HG03439 (cell line): ENCODE measurements around the gene GCM1.

Experiments used
- ATAC-seq: cut with Tn5 transposase; IDR thresholded peaks from one replicate; pipeline ENCODE4 v1.9.1; 2021; ENCODE audit warnings: mild to moderate bottlenecking, moderate library complexity; ENCODE audit not compliant: unreplicated experiment

GCM1 gene

DNA sequence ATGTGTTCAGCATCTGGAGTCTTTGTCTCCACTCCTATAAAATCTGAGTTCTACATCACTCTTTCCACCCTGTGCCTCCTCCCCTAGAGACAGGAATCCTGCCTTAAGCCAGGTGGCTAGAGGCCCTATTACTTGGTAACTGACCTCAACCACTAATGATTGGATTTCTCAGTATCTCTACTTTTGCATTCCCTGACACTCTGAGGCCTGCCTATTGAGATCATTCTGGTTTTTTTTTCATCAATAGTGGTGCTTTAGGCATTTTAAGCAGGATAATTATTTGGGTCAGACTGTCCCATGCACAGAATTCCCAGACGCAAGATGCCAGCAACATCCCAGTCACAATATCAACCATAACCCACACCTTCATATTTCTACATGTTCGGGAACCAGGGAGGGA is 3.9 kb upstream of the GCM1 start:
- no peak for ATAC-seq

DNA sequence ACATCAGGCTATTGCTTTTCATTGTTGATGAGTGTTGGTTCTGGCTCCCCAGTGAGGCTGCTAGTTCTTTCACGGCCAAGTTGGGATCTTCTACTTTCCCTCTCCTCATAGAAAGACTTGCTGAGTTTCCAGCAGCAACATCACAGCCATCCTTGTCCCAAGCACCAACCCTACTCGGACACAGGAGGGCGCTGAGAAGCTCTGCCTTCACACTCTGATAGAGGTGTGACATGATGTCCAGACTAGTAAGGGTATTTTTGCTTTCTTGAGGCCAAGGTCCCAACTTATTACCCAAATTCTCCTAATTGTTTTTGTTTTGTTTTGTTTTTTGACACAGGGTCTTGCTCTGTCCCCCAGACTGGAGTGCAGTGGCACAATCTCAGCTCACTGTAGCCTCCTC is 3.0 kb upstream of the GCM1 start:
- no peak for ATAC-seq

DNA sequence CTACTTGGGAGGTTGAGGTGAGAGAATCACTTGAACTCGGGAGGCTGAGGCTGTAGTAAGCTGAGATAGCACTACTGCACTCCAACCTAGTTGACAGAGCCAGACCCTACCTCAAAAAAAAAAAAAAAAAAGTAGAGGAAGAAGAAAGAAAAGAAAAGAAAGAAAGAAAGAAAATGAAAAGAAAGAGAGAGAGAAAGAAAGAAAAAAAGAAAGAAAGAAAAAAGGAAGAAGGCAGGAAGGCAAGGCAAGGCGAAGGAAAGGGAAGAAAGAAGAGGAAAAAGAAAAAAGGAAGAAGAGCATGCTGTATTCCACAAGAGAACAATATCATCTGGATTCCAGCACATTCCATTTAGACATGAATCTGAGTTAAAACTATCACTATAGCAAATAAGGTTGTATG is 3.8 kb downstream of the GCM1 start:
- no peak for ATAC-seq

DNA sequence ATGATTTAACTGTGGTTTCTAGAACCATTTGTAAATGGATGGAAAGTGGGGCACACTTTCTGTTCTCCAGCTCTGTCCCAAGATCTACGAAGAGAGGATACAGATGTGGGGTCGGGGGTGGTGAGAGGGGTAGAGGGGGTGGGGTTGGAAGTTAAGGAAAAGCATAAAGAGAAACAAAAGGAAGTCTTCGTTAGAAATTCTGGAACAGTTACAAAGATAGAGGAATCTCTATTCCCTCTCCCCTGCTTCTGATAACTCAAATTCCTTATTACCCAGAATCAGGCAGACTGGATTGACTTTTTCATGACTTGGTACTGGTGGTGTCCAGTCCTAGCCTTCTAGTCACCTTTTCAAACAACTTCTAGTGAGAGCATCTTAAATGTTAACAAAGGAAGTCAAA is 4.9 kb downstream of the GCM1 start:
- ATAC-seq, result no peak

DNA sequence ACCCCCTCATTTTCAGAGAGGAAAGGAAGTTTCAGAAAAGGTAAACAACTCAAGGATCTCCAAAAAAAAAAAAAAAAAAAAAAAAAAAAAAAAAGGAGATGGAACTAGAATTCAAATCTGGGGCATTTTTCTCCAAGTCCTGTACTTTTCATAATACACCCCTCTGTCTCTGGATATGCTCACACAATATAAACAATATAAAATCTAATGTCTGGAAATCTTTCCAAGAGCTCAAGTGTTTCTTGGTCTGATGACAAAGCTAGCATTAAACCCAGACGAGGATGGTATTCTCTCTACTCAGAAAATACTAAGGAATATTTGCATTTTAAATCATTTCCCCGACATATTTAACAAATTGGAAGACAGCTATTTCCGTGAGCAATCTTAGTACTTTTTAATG is 5.8 kb downstream of the GCM1 start:
- no peak for ATAC-seq

DNA sequence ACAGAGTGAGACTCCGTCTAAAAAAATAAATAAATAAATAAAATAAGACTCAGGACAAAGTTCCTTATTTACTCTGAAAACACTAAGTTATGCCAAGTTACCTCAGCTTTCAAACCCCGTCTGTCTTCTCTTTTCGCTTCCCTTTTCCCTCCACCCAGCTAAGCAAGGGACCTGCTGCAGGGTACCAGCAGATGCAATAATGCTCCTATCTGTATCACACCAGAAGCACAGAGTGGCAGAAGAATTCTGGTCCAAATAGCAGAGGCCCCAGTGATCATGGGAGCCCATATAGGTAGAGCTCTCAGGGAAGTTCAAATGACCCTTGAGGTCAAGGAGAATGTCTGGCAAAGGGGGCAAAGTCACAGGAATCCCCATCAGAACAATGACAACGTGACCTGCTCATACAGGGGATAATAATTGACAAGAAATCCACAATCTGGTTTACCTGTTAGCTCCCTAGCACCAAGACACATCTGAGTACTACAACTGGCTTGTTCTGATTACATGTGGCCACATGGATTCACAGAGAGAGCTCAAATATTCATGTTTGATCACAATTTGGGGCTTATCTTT is 8.7 kb downstream of the GCM1 start:
- no peak for ATAC-seq

DNA sequence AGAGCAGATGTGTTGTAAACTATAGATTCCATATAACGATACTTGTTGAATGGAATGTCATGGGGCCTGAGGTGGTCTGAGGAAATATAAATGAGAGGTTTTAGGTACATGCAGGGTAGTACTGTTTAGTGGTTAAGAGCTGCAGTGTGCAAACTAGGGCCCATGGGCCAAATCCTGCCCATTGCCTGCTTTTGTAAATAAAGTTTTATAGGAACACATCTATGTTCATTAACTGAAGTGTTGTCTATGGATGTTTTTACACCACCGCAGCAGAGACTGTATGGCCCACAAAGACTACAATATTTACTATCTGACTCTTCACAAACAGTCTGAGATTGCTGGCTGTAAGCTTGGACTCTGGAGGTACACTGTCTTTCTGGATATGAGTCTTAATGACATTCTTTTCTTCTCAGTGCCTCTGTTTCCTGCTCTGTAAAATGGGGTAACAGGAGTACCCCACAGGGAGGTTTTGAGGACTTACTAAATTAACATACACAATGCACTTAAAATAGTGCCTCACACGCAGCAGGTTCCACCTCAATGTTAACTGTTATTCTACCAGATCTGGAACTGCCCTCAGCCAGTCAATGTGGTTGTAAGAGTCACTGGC is 12.5 kb downstream of the GCM1 start:
- no peak for ATAC-seq

DNA sequence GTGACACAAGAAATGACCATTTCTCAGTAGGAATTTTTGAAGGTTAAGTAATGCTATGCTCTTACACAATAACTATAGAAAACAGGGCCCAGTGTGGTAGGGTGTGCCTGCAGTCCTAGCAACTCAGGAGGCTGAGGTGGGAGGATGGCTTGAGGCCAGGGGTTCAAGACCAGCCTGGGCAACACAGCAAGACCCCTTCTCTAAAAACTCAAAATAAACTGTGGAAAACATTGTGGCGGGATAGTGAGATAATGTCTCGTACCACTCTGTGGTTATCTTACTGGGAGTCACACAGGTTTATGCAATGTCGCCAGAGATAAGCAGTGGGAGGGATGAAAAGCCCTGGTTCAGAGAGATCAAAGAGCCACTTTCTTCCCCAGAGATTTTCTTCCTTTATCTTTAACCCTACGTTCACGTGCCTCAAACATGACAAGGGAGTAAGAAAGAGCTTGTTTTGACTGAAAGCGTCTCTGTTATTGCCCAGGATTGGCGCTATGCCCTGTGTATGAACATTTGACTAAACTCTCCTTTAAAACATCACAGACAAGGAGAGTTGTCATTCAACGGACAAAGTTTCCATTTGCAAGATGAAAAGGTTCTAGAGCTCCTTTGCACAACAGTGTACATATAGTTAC is 13.9 kb downstream of the GCM1 start:
- ATAC-seq, result no peak

DNA sequence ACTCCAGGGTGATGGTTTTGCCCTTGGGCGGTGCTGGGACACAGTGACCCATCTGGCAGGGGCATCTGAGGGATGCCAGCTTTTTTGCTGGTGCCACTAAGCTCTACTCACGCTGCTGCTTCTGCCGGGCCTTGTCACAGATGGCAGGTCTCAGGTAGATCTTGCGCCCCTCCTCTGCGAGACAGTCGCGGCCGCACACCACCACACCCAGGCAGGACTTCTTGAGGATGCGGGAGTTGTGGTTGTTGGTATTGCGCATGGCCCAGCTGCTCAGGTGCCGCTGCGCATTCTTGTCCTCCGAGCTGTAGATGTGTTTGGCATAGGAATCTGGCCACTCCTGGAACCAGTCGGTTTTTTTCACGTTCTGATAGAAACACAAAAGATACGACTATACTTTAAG is 14.7 kb downstream of the GCM1 start:
- no peak for ATAC-seq

DNA sequence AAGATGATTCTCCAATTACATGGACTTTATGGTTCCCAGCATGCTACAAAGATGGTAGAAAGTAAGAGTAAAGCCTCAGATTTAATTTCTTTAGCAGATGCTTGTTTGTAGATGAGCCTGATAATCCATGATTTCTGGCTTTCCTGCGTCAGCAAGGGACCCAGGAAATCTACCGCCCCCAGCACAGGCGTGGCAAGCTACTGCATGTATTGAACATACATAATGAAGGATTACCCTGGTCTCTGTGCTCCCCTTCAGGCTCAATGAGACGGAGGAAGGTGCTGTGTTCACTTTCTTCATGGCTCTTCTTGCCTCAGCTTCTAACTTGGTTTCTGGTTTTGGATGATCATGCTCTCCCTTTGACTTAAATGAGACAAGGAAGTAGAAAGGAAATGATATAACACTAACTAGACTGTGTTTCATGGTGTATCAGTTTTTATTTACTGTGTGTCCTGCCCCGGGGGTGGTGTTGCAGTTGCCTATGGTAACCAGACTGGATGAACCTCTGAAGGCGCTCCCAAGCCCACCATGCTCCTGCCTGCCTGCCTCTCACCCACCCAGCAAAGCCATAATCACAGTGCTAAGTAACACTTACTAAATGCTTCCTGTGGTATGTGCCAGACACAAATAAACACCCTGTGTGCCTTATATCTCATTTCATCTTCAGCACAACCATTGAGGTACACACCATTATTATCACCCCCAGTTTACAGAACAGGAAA is 17.9 kb downstream of the GCM1 start:
- no peak for ATAC-seq

DNA sequence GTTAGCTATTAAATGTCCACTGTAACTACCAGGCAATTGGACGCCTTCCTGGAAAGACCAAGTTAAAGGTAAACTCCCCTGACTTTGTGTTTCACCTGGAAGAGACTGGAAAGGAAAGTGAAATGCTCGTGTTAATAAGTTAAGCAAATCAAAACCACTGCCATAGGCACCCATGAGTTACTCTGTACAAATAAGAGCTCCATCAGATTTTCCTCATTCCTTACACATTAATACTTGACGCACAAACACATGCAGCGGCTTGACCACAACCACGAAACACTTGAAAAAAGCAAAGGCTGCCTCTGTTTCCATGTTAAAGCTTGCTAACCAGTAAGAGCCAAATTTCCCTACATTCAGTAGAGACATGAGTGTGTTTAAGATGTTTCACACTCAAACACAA is 19.8 kb downstream of the GCM1 start:
- ATAC-seq, result no peak

DNA sequence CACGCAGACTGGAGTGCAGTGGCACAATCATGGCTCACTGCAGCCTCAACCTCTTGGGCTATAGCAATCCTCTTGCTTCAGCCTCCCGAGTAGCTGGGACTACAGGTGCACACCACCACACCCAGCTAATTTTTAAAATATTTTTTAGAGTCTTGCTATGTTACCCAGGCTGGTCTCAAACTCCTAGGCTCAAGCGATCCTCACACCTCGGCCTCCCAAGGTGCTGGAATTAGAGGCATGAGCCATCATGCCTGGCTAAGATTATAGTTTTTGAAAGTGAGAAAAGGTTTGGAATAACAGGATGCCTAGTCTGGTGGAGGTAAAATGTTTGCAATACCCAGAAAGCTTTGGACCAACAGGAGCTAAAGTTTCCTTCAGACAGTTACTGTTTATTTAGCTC is 23.4 kb downstream of the GCM1 start:
- no peak for ATAC-seq

DNA sequence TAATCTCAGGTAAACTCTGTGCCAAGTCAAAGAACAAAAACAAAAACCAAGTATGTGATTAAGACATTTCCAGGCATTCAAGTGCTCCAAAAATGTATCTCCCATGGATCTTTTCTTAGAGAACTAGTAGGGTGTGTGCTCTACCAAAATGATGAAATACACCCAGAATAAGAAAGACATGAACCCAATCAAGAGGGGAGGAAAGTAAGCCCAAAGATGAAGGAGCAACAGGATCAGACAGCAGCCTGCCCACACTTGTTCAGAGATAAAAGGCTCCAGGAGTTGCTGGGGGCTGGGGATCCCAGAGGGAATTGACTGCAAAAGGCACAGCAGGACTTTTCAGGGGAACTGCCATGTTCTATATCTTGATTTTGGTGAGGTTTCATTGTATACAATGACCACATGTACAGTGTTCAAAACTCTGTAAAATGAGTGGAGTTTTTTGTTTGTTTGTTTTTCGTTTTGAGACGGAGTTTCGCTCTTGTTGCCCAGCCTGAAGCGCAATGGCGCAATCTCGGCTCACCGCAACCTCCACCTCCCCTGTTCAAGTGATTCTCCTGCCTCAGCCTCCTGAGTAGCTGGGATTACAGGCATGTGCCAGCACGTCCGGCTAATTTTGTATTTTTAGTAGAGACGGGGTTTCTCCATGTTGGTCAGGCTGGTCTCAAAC is 24.4 kb downstream of the GCM1 start:
- ATAC-seq, result no peak

DNA sequence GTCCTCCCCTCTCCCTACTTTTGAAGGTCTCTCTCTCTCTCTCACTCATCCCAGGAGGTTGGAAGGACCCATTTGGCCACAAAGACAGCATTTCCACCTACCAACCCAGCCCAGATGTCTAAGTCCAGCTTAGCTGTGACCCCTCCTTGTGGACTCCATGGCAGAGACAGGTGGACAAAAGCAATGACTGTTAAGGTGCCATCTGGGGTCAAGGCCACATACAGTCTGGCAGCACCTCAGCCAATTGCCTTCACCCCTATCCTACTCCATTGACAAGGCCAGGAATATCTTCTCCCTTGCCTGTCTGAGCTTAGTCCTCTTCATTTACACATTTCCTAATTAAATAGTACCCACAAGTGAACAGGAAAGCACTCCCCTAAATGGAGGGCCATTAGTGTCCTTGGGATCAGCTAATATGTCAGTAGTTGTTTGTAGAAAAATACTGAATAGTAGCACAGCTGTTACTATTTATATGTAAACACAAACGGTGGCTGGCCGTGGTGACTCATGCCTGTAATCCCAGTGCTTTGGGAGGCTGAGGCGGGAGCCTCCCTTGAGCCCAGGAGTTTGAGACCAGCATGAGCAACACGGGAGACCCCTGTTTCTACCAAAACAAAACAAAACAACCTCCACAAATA is 28.8 kb downstream of the GCM1 start:
- ATAC-seq, result no peak

DNA sequence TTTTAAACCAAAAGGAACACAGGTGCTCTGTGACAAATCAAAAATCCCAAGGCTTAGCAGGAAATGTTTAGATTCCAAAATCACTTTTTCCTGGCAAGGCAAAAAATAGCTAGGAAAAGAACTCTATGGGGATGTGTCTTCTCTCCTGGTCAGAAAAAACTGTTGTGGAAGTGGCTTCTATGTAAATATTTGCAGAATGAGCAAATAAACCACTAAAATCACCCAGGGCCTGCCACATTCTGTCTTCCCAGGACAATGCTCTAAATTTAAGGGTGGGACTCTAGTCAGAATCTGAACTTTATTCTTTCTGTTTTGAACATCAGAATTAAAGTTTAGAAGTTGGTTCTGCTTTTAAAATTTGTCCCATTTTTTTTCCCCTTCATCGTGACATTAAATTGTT is 29.3 kb downstream of the GCM1 start:
- no peak for ATAC-seq

DNA sequence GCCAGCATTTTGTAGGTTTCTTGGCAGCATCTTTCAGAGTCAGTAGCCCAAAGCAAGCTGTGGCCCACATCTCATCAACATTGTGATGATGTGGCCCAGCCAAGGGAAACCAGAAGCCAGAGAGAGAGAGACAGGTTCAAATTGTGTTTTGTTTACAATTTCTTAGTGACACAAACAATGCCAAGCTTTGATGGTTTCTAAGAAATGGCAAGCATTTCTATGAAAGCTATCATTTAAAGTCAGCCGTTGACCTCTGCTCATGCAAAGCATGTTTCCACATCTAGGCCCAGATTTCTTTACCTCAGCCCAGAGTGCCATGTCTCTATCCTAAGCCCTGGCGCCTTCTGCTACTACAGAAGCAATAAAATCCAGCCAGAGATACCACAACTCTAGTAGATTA is 32.9 kb downstream of the GCM1 start:
- no peak for ATAC-seq

DNA sequence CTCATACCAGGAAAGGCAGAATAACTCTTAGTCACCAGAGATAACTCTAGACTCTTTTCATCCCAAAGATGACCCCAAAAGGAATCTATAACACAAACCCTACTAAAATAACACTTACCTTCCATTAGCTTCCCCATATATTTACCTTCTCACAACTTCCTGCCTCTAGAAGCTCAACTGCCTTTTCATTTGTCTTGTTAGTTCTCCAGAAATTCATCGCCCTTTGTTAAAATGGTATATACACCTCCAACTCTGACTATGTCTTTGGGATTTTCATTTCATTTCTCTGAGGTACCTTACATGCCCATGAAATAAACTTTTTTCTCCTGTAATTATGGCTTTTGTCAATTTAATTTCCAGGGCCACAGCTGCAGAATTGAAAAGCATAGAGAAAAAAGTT is 33.5 kb downstream of the GCM1 start:
- no peak for ATAC-seq

DNA sequence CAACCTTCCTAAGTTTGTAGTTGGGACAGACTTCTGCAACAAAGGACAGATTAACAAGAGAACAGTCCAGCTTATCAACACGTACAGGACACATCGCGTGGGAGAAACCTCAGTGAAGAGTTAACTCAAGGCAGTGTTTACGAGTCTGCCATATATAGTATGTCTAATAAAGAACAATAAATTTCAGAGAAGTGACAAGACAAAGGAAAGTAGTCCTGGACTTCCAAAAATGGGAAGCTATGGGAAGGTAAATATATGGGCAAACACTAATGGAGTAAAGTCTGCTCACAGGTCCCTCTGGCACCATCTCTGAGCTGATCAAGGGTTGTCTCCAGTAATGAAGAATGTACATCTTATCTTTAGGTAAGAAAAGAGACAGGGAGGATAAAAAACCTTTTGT is 34.9 kb downstream of the GCM1 start:
- no peak for ATAC-seq

DNA sequence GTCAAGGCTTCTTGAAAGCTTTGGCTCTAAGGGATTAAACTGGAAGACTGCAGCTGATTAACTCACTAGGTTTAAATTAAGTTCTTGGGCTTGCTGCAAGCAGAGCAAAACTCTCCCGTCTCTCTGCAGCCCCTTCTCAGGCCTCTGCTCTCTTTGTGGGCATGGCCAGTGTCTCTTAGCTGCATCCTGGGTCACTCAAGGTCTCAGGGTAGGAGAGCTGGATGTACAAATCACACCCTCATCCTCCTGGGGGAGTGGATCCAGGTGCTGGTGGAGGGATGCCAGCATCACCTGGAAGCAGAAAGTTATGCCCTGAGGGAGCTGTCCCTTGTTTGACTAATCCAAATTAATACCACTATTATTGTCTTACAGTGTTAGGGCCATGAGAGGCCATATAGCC is 35.8 kb downstream of the GCM1 start:
- ATAC-seq, result no peak

DNA sequence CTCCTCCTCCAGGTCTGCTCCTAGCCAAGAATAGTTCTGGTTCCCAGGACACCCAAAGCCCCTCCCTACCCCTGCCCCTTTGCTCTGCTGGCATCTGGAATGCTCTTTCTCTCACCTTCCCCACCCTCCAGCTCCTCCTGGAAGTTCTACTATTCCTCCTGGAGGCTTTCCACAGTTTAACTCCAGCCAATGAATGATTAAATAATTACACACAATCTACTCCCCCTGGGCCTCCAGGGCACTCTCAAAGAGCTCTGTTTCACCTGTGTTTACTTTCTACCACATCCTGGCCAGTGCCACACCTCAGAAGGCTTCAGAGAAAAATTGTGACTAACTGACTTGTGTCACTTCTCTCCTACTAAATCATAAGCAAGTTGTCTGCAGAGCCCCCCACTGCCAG is 36.2 kb downstream of the GCM1 start:
- no peak for ATAC-seq

DNA sequence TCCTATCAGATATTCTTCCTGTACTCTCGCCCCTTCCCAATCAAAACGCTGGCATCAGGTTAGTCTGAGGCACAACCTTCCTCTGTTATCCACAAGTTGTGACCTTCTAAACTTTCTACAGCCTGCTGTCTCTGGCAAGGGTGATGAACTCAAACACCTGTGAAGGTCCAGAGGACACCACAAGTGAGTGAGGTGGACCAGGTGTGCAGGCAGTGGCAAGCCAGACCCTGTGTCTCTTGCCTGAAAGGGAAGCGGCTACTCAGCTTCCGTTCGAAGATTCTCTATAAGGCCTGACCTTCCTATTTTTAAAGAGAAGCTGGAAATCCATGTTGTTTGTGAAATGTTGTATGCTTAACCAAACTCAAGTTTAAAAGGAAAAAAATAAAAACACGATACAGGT is 36.8 kb downstream of the GCM1 start:
- no peak for ATAC-seq
